ENCODE data around the gene SEPTIN3. TPM values are rescaled to one million over a fixed set of nuclear protein-coding genes. Genes with fewer than 3 reads are reported as not detected.

The SEPTIN3 gene
- total RNA-seq, 4 donors from 2014 or later, result 0.76 to 1.2 (median 0.96) TPM

DNA sequence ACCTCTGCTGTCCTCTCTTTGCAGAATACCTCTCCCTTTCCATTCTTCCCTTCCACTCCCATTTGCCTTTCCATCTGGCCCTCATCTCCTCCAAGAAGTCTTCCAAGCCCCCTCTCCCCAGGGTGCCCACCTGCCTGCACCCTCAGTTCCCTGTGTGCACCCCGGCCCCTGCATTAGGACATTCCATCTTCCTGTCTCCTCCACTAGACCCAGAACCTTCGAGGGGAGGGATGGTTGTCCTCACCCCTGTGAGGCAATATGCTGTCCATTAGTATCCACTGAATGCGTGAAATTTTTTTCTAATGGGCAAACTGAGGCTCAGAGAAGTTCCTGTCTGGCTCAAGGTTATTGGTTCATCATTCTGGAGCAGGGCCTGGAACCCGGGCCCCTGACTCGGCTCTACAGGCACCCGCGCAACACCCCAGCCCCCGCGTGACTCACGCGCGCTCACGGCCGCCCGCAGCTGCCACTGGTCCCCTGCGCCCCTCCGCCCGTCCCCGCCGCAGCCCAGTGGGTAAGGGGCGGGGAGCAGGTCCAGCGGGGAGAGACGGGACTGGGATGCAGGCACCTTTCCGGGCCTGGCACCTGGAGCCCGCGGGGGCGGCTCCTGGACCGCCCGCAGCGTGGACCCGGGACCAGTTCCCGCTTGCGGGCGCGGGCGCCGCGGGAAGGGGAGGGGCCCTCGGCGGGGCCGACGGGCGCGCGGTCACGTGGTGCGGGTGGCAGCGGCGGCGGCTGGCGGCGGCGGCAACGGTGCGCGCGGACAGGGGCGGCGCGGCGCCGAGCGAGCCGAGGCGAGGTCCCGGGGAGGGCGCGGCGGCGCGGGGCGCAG, 7.0 kb downstream of the SEPTIN3 start:
- intact Hi-C loops (cut with DNase I; ENCODE audit: low total_unique reads), result no loop called here
- H3K4me3 ChIP-seq (ENCODE audit: low read depth, poor library complexity, severe bottlenecking), result peak overlapping the region; percentile 22
- no peak for DNase-seq (ENCODE audit: low spot score in 2 of 2)
- 2 to 16% methylated on average over 7 to 54 of the region's 72 CpGs for WGBS, 2 donors
- TF ChIP-seq POLR2A (IDR thresholded peaks at IDR 0.05), result no peak
- TF ChIP-seq, protein P1, sequence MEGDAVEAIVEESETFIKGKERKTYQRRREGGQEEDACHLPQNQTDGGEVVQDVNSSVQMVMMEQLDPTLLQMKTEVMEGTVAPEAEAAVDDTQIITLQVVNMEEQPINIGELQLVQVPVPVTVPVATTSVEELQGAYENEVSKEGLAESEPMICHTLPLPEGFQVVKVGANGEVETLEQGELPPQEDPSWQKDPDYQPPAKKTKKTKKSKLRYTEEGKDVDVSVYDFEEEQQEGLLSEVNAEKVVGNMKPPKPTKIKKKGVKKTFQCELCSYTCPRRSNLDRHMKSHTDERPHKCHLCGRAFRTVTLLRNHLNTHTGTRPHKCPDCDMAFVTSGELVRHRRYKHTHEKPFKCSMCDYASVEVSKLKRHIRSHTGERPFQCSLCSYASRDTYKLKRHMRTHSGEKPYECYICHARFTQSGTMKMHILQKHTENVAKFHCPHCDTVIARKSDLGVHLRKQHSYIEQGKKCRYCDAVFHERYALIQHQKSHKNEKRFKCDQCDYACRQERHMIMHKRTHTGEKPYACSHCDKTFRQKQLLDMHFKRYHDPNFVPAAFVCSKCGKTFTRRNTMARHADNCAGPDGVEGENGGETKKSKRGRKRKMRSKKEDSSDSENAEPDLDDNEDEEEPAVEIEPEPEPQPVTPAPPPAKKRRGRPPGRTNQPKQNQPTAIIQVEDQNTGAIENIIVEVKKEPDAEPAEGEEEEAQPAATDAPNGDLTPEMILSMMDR (IDR thresholded peaks at IDR 0.05), result no peak

DNA sequence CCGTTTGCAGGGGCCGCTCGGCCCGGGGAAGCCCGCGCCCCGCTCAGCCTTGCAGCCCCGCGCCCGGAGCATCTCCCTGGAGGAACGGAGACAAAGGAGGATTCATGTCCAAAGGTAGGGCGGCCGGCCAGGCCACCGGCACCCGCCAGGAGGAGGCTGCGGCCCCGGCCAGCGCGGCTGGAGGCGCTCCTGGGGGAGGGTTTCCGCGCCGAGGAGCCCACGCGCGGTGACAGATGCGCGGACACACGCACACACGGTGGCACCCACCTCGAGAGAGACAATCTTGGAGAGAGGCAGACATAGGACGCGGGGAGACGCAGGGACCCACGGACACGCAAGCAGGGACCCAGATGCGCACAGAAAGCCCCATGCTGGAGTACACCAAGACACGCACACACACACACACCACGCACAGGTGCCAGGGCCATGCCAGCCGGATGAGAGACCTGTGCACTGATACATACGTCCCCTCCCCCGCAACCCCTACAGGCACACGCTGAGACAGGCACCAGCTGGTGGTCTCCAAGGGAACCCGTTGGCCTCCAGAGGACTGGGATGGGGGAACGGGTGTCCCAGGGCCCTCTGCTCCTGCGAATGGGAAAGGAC, 7.8 kb downstream of the SEPTIN3 start:
- no peak overlapping the region for H3K4me3 ChIP-seq (ENCODE audit: low read depth, poor library complexity, severe bottlenecking)
- DNase-seq (ENCODE audit: low spot score in 2 of 2), result no peak
- intact Hi-C loops (cut with DNase I; ENCODE audit: low total_unique reads), result no loop called here
- WGBS, 2 donors, result 3 to 5% methylated on average over 27 to 35 of the region's 46 CpGs
- no peak for TF ChIP-seq POLR2A (IDR thresholded peaks at IDR 0.05)
- TF ChIP-seq, protein P1 (IDR thresholded peaks at IDR 0.05), result no peak

DNA sequence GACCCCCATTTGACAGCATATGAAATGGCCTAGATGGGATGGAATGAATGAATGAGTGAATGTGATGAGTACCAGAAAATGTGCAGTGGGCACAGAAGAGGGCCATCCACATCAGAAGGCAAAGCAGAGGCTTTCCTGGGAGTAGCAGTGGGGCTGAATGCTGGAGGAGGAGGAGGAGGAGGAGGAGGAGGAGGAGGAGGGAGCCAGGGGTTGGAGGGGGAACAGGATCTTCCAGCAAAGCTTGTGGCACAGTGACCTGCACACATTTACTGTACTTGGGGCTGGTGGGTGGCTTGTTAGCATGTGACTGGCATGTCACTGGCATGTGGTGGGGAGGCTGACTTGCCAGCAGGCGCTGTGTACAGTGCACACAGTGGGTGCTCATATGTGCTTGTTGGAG, 9.5 kb downstream of the SEPTIN3 start:
- H3K4me3 ChIP-seq (ENCODE audit: low read depth, poor library complexity, severe bottlenecking), result no peak overlapping the region
- TF ChIP-seq, protein P1 (IDR thresholded peaks at IDR 0.05), result no peak
- TF ChIP-seq POLR2A (IDR thresholded peaks at IDR 0.05), result no peak
- 93 to 94% methylated on average over 1 of the region's 1 CpG for WGBS, 2 donors
- no peak for DNase-seq (ENCODE audit: low spot score in 2 of 2)
- intact Hi-C loops (cut with DNase I; ENCODE audit: low total_unique reads), result no loop called here

DNA sequence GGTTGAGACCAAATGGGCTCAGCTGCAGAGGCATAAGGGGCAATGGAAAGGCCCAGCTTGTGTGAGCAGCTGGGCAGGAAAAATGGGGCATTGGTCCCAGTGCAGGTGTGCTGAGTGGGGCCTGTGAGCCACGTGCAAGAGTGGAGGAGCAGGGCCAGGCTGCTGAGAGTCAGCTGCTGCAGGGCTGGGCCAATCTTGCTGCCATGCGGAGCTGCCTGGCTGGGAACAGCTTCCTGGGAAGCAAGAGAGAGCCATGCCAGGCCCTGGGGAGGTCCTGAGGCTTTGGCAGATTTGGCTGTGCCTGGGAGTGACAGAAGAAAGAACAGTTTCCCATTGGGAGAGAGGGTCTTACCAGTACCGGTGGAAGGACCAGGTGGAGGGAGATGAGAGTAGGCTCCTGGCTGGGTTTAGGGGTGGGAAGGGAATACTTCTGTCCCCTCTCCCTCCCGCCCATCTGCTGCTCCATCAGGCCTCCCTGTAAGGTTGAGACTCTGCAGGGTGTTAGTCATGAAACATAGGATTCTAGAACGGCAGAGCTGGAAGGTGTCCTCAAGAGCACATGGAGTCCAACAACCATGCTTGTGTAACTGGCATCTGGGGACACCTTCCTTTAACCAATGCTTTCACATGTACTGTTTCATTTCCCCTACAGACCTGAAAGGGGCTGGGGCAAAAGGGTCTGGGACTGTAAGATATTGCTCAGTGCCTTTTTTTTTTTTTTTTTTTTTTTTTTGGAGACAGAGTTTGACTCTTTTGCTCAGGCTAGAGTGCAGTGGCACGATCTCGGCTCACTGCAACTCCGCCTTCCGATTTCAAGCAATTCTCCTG, 10.4 kb downstream of the SEPTIN3 start:
- intact Hi-C loops (cut with DNase I; ENCODE audit: low total_unique reads), result no loop called here
- TF ChIP-seq POLR2A (IDR thresholded peaks at IDR 0.05), result no peak
- TF ChIP-seq, protein P1 (IDR thresholded peaks at IDR 0.05), result no peak
- DNase-seq (ENCODE audit: low spot score in 2 of 2), result no peak
- WGBS, 2 donors, result 56 to 61% methylated on average over 9 of the region's 9 CpGs
- no peak overlapping the region for H3K4me3 ChIP-seq (ENCODE audit: low read depth, poor library complexity, severe bottlenecking)

DNA sequence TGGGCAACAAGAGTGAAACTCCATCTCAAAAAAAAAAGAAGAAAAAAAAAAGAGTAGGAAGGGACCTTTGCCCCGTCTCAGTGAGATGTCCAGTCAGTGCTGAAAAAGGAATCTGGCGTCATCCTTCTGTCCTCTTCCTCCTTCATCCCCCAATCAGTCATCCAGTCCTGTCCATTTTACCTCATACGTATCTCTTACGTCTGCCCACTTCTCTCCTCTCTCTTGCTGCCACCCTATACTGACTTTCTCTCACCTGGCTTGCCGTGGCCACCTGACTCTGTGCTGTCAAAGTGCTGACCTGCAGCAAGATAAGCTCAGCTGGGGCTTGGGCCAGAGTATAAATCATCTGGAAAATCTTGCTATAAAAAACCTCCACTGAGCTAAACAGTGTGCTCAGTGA, 13.6 kb downstream of the SEPTIN3 start:
- no peak overlapping the region for H3K4me3 ChIP-seq (ENCODE audit: low read depth, poor library complexity, severe bottlenecking)
- no peak for TF ChIP-seq POLR2A (IDR thresholded peaks at IDR 0.05)
- TF ChIP-seq, protein P1 (IDR thresholded peaks at IDR 0.05), result no peak
- WGBS, 2 donors, result 79 to 80% methylated on average over 5 of the region's 5 CpGs
- intact Hi-C loops (cut with DNase I; ENCODE audit: low total_unique reads), result no loop called here
- no peak for DNase-seq (ENCODE audit: low spot score in 2 of 2)
